Liver (tissue), 3 donors: ENCODE measurements around the gene TTC39A.

Source experiments
- EGR1 ChIP-seq, 2 donors: IDR thresholded peaks; 2 replicates each; pipeline ENCODE4 v1.6.1; 2016 to 2018; ENCODE audit warnings: antibody characterized with exemption in 2 of 2, low read depth in 2 of 2
- GABPA ChIP-seq, 2 donors: IDR thresholded peaks in 1 of 2; conservative IDR thresholded peaks in 1 of 2; 2 replicates each; pipeline ENCODE4 v1.6.1; 2016; ENCODE audit warnings: antibody characterized with exemption in 2 of 2, mild to moderate bottlenecking in 1 of 2, moderate library complexity in 1 of 2
- HNF4A ChIP-seq, 2 donors: conservative IDR thresholded peaks; 2 replicates each; pipeline ENCODE4 v1.6.1; 2016; ENCODE audit warnings: antibody characterized with exemption in 2 of 2, mild to moderate bottlenecking in 2 of 2
- JUND ChIP-seq, 2 donors: IDR thresholded peaks; 2 replicates each; pipeline ENCODE4 v1.6.1; 2016; ENCODE audit warnings: antibody characterized with exemption in 2 of 2
- NR2F2 ChIP-seq: IDR thresholded peaks from 2 replicates; pipeline ENCODE4 v1.6.1; 2016; ENCODE audit warnings: antibody characterized with exemption
- RAD21 ChIP-seq, 2 donors: IDR thresholded peaks; 2 replicates each; pipeline ENCODE4 v1.6.1; 2016; ENCODE audit warnings: antibody characterized with exemption in 2 of 2, mild to moderate bottlenecking in 2 of 2
- RXRA ChIP-seq, 2 donors: IDR thresholded peaks; 2 replicates each; pipeline ENCODE4 v1.6.1; 2017 to 2018; ENCODE audit warnings: antibody characterized with exemption in 2 of 2, mild to moderate bottlenecking in 1 of 2
- SP1 ChIP-seq: IDR thresholded peaks from 2 replicates; pipeline ENCODE4 v1.6.1; 2018; ENCODE audit warnings: antibody characterized with exemption, mild to moderate bottlenecking
- TAF1 ChIP-seq: conservative IDR thresholded peaks from 2 replicates; pipeline ENCODE4 v1.6.1; 2016; ENCODE audit warnings: antibody characterized with exemption, mild to moderate bottlenecking
- YY1 ChIP-seq: IDR thresholded peaks from 2 replicates; pipeline ENCODE4 v1.6.1; 2016; ENCODE audit warnings: antibody characterized with exemption, mild to moderate bottlenecking
- TF ChIP-seq, protein P1 (sequence below): fragments of 150-350 bp; IDR thresholded peaks from 2 replicates; pipeline ENCODE4 v1.5.1; 2017; ENCODE audit warnings: improper control_type of control experiment, low read depth, low read length; ENCODE audit not compliant: missing input control
- TF ChIP-seq, protein P2 (sequence below): IDR thresholded peaks from 2 replicates; pipeline ENCODE4 v1.6.1; 2016; ENCODE audit warnings: antibody characterized with exemption, mild to moderate bottlenecking
- TF ChIP-seq, protein P3 (sequence below): IDR thresholded peaks from 2 replicates; pipeline ENCODE4 v1.6.1; 2016; ENCODE audit warnings: antibody characterized with exemption
- TF ChIP-seq, protein P4 (sequence below): IDR thresholded peaks from 2 replicates; pipeline ENCODE4 v1.6.1; 2016; ENCODE audit warnings: antibody characterized with exemption
- donor health status: healthy.
- donor health status: healthy.

DNA sequence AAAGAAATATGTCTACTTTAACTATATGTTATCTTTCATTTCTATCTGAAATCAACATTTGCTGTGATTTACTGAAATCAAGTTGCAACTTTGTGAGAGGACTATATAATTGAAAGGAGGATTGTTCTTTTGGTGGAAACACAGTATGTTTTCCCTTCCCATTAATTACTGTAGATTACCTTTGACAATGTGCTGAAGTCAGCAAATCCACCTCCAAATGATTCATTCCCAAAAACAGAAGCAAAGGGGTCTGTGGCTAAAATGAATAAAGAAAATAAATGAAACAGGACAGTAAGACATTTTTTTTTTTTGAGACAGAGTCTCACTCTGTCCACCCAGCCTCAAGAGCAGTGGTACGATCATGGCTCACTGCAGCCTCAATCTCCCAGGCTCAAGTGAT, 35.4 kb upstream of the TTC39A start:
- TF ChIP-seq, protein P1, sequence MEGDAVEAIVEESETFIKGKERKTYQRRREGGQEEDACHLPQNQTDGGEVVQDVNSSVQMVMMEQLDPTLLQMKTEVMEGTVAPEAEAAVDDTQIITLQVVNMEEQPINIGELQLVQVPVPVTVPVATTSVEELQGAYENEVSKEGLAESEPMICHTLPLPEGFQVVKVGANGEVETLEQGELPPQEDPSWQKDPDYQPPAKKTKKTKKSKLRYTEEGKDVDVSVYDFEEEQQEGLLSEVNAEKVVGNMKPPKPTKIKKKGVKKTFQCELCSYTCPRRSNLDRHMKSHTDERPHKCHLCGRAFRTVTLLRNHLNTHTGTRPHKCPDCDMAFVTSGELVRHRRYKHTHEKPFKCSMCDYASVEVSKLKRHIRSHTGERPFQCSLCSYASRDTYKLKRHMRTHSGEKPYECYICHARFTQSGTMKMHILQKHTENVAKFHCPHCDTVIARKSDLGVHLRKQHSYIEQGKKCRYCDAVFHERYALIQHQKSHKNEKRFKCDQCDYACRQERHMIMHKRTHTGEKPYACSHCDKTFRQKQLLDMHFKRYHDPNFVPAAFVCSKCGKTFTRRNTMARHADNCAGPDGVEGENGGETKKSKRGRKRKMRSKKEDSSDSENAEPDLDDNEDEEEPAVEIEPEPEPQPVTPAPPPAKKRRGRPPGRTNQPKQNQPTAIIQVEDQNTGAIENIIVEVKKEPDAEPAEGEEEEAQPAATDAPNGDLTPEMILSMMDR = no peak
- TF ChIP-seq NR2F2 (no peak), TAF1 (no peak), RXRA (IDR thresholded peaks at IDR 0.05) (no peak), EGR1 (IDR thresholded peaks at IDR 0.05; ENCODE audit: low read depth in 2 of 2) (no peak), JUND (IDR thresholded peaks at IDR 0.05) (no peak), YY1 (no peak), RAD21 (IDR thresholded peaks at IDR 0.05) (no peak), SP1 (no peak), GABPA (IDR thresholded peaks at IDR 0.05 in 1 of 2, conservative IDR thresholded peaks at IDR 0.05 in 1 of 2) (no peak), HNF4A (conservative IDR thresholded peaks at IDR 0.05) (no peak)
- TF ChIP-seq, protein P2, sequence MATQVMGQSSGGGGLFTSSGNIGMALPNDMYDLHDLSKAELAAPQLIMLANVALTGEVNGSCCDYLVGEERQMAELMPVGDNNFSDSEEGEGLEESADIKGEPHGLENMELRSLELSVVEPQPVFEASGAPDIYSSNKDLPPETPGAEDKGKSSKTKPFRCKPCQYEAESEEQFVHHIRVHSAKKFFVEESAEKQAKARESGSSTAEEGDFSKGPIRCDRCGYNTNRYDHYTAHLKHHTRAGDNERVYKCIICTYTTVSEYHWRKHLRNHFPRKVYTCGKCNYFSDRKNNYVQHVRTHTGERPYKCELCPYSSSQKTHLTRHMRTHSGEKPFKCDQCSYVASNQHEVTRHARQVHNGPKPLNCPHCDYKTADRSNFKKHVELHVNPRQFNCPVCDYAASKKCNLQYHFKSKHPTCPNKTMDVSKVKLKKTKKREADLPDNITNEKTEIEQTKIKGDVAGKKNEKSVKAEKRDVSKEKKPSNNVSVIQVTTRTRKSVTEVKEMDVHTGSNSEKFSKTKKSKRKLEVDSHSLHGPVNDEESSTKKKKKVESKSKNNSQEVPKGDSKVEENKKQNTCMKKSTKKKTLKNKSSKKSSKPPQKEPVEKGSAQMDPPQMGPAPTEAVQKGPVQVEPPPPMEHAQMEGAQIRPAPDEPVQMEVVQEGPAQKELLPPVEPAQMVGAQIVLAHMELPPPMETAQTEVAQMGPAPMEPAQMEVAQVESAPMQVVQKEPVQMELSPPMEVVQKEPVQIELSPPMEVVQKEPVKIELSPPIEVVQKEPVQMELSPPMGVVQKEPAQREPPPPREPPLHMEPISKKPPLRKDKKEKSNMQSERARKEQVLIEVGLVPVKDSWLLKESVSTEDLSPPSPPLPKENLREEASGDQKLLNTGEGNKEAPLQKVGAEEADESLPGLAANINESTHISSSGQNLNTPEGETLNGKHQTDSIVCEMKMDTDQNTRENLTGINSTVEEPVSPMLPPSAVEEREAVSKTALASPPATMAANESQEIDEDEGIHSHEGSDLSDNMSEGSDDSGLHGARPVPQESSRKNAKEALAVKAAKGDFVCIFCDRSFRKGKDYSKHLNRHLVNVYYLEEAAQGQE = no peak
- TF ChIP-seq, protein P3, sequence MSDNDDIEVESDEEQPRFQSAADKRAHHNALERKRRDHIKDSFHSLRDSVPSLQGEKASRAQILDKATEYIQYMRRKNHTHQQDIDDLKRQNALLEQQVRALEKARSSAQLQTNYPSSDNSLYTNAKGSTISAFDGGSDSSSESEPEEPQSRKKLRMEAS = no peak
- TF ChIP-seq, protein P4, sequence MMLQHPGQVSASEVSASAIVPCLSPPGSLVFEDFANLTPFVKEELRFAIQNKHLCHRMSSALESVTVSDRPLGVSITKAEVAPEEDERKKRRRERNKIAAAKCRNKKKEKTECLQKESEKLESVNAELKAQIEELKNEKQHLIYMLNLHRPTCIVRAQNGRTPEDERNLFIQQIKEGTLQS = no peak
